ENCODE measurements around the gene FREY1. TPM values are rescaled to one million over a fixed set of nuclear protein-coding genes. Genes with fewer than 3 reads are reported as not detected.

Gene FREY1, protein sequence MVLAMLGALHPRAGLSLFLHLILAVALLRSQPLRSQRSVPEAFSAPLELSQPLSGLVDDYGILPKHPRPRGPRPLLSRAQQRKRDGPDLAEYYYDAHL
- total RNA-seq, result 1 to 10 TPM in 3 of 4 donors, under 1 TPM in 1; 0.65 to 3.7 (median 1.4) TPM

DNA sequence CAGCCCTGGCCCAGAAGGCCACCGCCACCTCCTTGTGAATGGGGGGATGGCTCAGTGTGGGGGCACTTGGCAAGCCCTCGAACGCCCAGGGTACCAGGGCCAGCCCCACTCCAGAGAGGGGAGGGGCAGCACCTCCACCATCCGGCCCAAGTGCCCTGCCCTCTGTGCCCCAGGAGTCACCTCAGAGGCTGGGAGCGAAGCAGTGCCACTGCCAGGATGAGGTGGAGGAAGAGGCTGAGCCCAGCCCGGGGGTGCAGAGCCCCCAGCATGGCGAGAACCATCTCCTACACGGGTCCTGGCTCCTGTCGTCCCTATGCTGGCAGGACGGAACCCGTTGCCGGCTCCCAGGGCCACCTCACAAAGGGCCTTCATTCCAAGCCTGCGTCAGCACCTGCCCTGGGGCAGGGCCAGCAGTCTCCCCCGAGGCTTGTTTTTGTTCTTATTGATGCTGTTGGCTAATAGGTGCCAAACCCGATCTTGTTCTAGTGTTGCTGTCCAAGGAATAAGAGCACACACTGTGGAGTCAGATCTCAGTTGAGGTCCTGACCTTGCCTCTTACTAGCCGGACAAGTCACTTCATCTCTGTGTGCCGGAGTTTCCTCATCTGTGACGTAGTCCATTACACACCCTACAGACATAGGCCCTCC is at the start of gene FREY1:
Gene FREY1 (minus strand): TSS at position 307 of the 647 bp plus-strand sequence. CDS start 26 bp downstream, at position 281.
- Histone ChIP-seq H3K27ac (replicated peaks in 1 of 4) (no peak within 1 kb of the TSS), H3K27me3 (no peaks in the 10 kb centered on the region), H3K9me3 (no peaks in the 10 kb centered on the region), H3K4me3 (no peak within 1 kb of the TSS), H3K36me3 (peaks cover 24 to 72% (median 63%) of the 10 kb centered on the region in 4 donors), H3K4me1 (peaks cover 0 to 7% (median 3%) of the 10 kb centered on the region in 4 donors)
- intact Hi-C loops (cut with DNase I), result no loop called here
- no peak for DNase-seq (ENCODE audit: extremely low spot score)
- 74% methylated on average over 12 of the region's 18 CpGs for WGBS
- TF ChIP-seq POLR2A (IDR thresholded peaks at IDR 0.05; ENCODE audit: low read depth), result no peak
- no peak for TF ChIP-seq EP300 (IDR thresholded peaks at IDR 0.05)
- no peak for TF ChIP-seq POLR2AphosphoS5 (IDR thresholded peaks at IDR 0.05)
- no peak for TF ChIP-seq CTCF (IDR thresholded peaks at IDR 0.05)

DNA sequence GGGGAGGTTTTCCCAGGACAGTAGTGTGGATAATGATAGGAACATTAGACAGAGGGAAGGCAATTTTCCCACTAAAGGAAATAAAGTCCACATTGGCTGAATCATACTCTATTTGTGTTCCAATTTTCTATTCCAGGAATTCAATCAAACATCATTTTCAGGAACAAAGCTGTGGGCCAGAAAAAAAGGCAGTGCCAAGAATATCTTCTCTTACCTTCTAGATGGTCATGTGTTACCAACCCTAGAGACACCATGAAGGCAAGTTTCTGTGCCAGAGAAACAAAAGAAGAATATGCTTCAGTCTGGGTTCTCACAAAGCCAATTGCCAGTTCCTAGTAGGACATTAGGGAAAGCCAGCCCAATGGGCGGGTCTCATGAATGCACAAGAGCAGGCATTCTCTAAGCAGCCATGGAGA is 42.9 kb upstream of the FREY1 start:
- WGBS, result 89% methylated on average over 1 of the region's 1 CpG
- no peak overlapping the region for H3K4me3 ChIP-seq
- H3K36me3 ChIP-seq, result peaks cover 28 to 88% (median 79%) of the 10 kb centered on the region in 4 donors
- no peaks in the 10 kb centered on the region for H3K27me3 ChIP-seq
- H3K9me3 ChIP-seq, result no peaks in the 10 kb centered on the region
- peak; percentile 75 for DNase-seq (ENCODE audit: extremely low spot score)
- TF ChIP-seq CTCF (IDR thresholded peaks at IDR 0.05) (no peak), EP300 (IDR thresholded peaks at IDR 0.05) (no peak), POLR2A (IDR thresholded peaks at IDR 0.05; ENCODE audit: low read depth) (no peak), POLR2AphosphoS5 (IDR thresholded peaks at IDR 0.05) (no peak)
- H3K27ac ChIP-seq (replicated peaks in 1 of 4), result no peak overlapping the region
- peaks cover 0 to 7% (median 0%) of the 10 kb centered on the region in 4 donors for H3K4me1 ChIP-seq
- intact Hi-C loops (cut with DNase I), result no loop called here

GRCh38 chr11:45948356-45948755 is 41.3 kb upstream of the FREY1 start:
- H3K9me3 ChIP-seq, result no peaks in the 10 kb centered on the region
- peaks cover 41 to 99% (median 84%) of the 10 kb centered on the region in 4 donors for H3K36me3 ChIP-seq
- H3K4me3 ChIP-seq, result no peak overlapping the region
- 82% methylated on average over 3 of the region's 3 CpGs for WGBS
- peaks cover 0 to 7% (median 0%) of the 10 kb centered on the region in 4 donors for H3K4me1 ChIP-seq
- no peak overlapping the region for H3K27ac ChIP-seq (replicated peaks in 1 of 4)
- H3K27me3 ChIP-seq, result no peaks in the 10 kb centered on the region
- intact Hi-C loops (cut with DNase I), result no loop called here
- TF ChIP-seq EP300 (IDR thresholded peaks at IDR 0.05), result no peak
- no peak for TF ChIP-seq POLR2AphosphoS5 (IDR thresholded peaks at IDR 0.05)
- TF ChIP-seq CTCF (IDR thresholded peaks at IDR 0.05), result no peak
- TF ChIP-seq POLR2A (IDR thresholded peaks at IDR 0.05; ENCODE audit: low read depth), result no peak
- peak; percentile 5 for DNase-seq (ENCODE audit: extremely low spot score)

- WGBS, result 93% methylated on average over 1 of the region's 1 CpG
Observed at GRCh38 chr11:45947885-45948284, 40.8 kb upstream of the FREY1 start.

More at GRCh38 chr11:45947885-45948284, 40.8 kb upstream of the FREY1 start:
- Histone ChIP-seq H3K4me1 (peaks cover 0 to 7% (median 0%) of the 10 kb centered on the region in 4 donors), H3K27me3 (no peaks in the 10 kb centered on the region), H3K4me3 (no peak overlapping the region), H3K27ac (replicated peaks in 1 of 4) (no peak overlapping the region), H3K9me3 (no peaks in the 10 kb centered on the region), H3K36me3 (peaks cover 39 to 99% (median 82%) of the 10 kb centered on the region in 4 donors)
- intact Hi-C loops (cut with DNase I), result no loop called here
- no peak for TF ChIP-seq CTCF (IDR thresholded peaks at IDR 0.05)
- no peak for TF ChIP-seq POLR2A (IDR thresholded peaks at IDR 0.05; ENCODE audit: low read depth)
- DNase-seq (ENCODE audit: extremely low spot score), result peak; percentile 10

Measured in esophagus muscularis mucosa (tissue), 4 donors.